GM23248 (cell line): Measurements from ENCODE around the gene SYNE3. TPM values are rescaled to one million over a fixed set of nuclear protein-coding genes. Genes with fewer than 3 reads are reported as not detected.

Experiments
- DNase-seq: peaks from one replicate; pipeline ENCODE4 v3.0.0-alpha.2; 2015
- H2AFZ ChIP-seq: fragments of 200-600 bp; sonication (generic); 2 replicates; pipeline ENCODE4 v1.6.1; 2016; ENCODE audit warnings: antibody characterized with exemption
- H3F3A ChIP-seq: fragments of 200-600 bp; sonication (generic); 2 replicates; pipeline ENCODE4 v1.6.1; 2016; ENCODE audit warnings: mild to moderate bottlenecking, antibody characterized with exemption, mixed run types; ENCODE audit not compliant: insufficient read depth
- H3K27ac ChIP-seq: fragments of 200-600 bp; sonication (generic); 2 replicates; pipeline ENCODE4 v1.5.1; 2016; ENCODE audit warnings: mild to moderate bottlenecking
- H3K27me3 ChIP-seq: fragments of 200-600 bp; sonication (generic); replicated peaks from 2 replicates; pipeline ENCODE4 v1.6.1; 2016; ENCODE audit warnings: mild to moderate bottlenecking; ENCODE audit not compliant: insufficient read depth
- H3K36me3 ChIP-seq: fragments of 200-600 bp; sonication (generic); 2 replicates; pipeline ENCODE4 v1.6.1; 2016; ENCODE audit warnings: low read depth, mild to moderate bottlenecking
- H3K4me1 ChIP-seq: fragments of 200-600 bp; sonication (generic); 2 replicates; pipeline ENCODE4 v1.6.1; 2016; ENCODE audit warnings: mild to moderate bottlenecking; ENCODE audit not compliant: insufficient read depth
- H3K4me2 ChIP-seq: fragments of 200-600 bp; sonication (generic); one replicate; pipeline ENCODE4 v1.6.1; 2016; ENCODE audit warnings: mild to moderate bottlenecking; ENCODE audit not compliant: unreplicated experiment
- H3K4me3 ChIP-seq: fragments of 200-600 bp; sonication (generic); 2 replicates; pipeline ENCODE4 v1.5.1; 2016; ENCODE audit warnings: mild to moderate bottlenecking
- H3K79me2 ChIP-seq: fragments of 200-600 bp; sonication (generic); 2 replicates; pipeline ENCODE4 v1.6.1; 2016; ENCODE audit warnings: mild to moderate bottlenecking; ENCODE audit not compliant: insufficient read depth
- H3K9ac ChIP-seq: fragments of 200-600 bp; sonication (generic); 2 replicates; pipeline ENCODE4 v1.6.1; 2016; ENCODE audit warnings: mild to moderate bottlenecking
- H3K9me2 ChIP-seq: fragments of 200-600 bp; sonication (generic); 2 replicates; pipeline ENCODE4 v1.6.1; 2016; ENCODE audit warnings: mixed run types, mild to moderate bottlenecking, moderate library complexity; ENCODE audit not compliant: insufficient read depth
- H3K9me3 ChIP-seq: fragments of 200-600 bp; sonication (generic); one replicate; pipeline ENCODE4 v1.6.1; 2017; ENCODE audit warnings: low read depth
- H4K20me1 ChIP-seq: fragments of 200-600 bp; sonication (generic); 2 replicates; pipeline ENCODE4 v1.6.0; 2016; ENCODE audit not compliant: insufficient read depth
- EZH2 ChIP-seq: fragments of 200-600 bp; sonication (generic); IDR thresholded peaks from 2 replicates; pipeline ENCODE4 v1.6.1; 2018; ENCODE audit warnings: antibody characterized with exemption, mild to moderate bottlenecking; ENCODE audit not compliant: insufficient read depth, poor library complexity, severe bottlenecking
- EZH2phosphoT487 ChIP-seq: fragments of 200-600 bp; sonication (generic); IDR thresholded peaks from 2 replicates; pipeline ENCODE4 v1.6.1; 2018; ENCODE audit warnings: antibody characterized with exemption, moderate library complexity, mild to moderate bottlenecking, low read depth; ENCODE audit not compliant: insufficient read depth
- WGBS, 2 experiments: methylation state at CpG; one replicate each; pipeline ENCODE4 v1.1.6; 2015 to 2017; ENCODE audit warnings: low lambda C conversion rate in 2 of 2, low coverage in 1 of 2; ENCODE audit errors: missing lambda C conversion rate in 2 of 2; 5-methylcytosine and 5-hydroxymethylcytosine counted together
- in situ Hi-C: fragments of 300-500 bp; cut with MboI; formaldehyde crosslinking; loops from 2 replicates; pipeline ENCODE4 v1.15.0; 2020
- polyA plus RNA-seq: library from polyadenylated mRNA; unstranded; fragments of >200 nt; fragmentation: Nextera tagmentation; extraction: Ambion mirVana; gene quantifications from 2 replicates; pipeline ENCODE4 v1.2.1, GENCODE V29; 2016
- total RNA-seq: library from RNA; depleted of rRNA; stranded (reverse); fragments of >200 nt; shearing (Covaris generic); gene quantifications from 2 replicates; pipeline ENCODE4 v1.2.3, GENCODE V29; 2014

The SYNE3 gene
- total and polyA plus RNA-seq, 2 experiments from 2014 or later, result 1.2 to 4.8 TPM

- H3K9ac ChIP-seq, result no peak overlapping the region
- no peak for DNase-seq
- no peaks in the 10 kb centered on the region for H3K36me3 ChIP-seq
- H3K4me2 ChIP-seq, result no peak overlapping the region
- H3K9me2 ChIP-seq, result no peaks in the 10 kb centered on the region
- H4K20me1 ChIP-seq, result no peaks in the 10 kb centered on the region
- H3K4me1 ChIP-seq, result peaks cover 12% of the 10 kb centered on the region
- H3K4me3 ChIP-seq, result no peak overlapping the region
- in situ Hi-C loops, result no loop called here
- H3K79me2 ChIP-seq, result no peaks in the 10 kb centered on the region
- H3K27me3 ChIP-seq, result no peaks in the 10 kb centered on the region
- TF ChIP-seq EZH2phosphoT487 (no peak), EZH2 (no peak)
- H2AFZ ChIP-seq, result no peak overlapping the region
- H3K27ac ChIP-seq, result no peak overlapping the region
- 97 to 98% methylated on average over 6 of the region's 6 CpGs for WGBS, 2 experiments
- no peaks in the 10 kb centered on the region for H3F3A ChIP-seq
- H3K9me3 ChIP-seq, result no peaks in the 10 kb centered on the region
Observed at GRCh38 chr14:95474941-95475340, 41.5 kb downstream of the SYNE3 start.

- no peaks in the 10 kb centered on the region for H3K79me2 ChIP-seq
- peaks cover 8% of the 10 kb centered on the region for H3K4me1 ChIP-seq
- H3K27me3 ChIP-seq, result no peaks in the 10 kb centered on the region
- in situ Hi-C loops, result no loop called here
- H3K9me2 ChIP-seq, result no peaks in the 10 kb centered on the region
- no peak overlapping the region for H3K4me3 ChIP-seq
- H2AFZ ChIP-seq, result no peak overlapping the region
- no peak for DNase-seq
- no peaks in the 10 kb centered on the region for H3K9me3 ChIP-seq
- no peak overlapping the region for H3K4me2 ChIP-seq
- WGBS, 2 experiments, result 85% methylated on average over 6 of the region's 6 CpGs
- no peak overlapping the region for H3K27ac ChIP-seq
- no peaks in the 10 kb centered on the region for H3F3A ChIP-seq
- no peak overlapping the region for H3K9ac ChIP-seq
- no peaks in the 10 kb centered on the region for H4K20me1 ChIP-seq
- no peaks in the 10 kb centered on the region for H3K36me3 ChIP-seq
- TF ChIP-seq EZH2phosphoT487, result no peak
- no peak for TF ChIP-seq EZH2
Observed at GRCh38 chr14:95474486-95474885, 42.0 kb downstream of the SYNE3 start.

GRCh38 chr14:95472819-95473251 is 43.6 kb downstream of the SYNE3 start:
- Histone ChIP-seq H3K4me1 (0 out of 2 replicates have a peak, but pooled peaks cover 5% of the 10 kb centered on the region), H3K9me3 (no peaks in the 10 kb centered on the region), H4K20me1 (no peaks in the 10 kb centered on the region), H3K4me2 (no peak overlapping the region), H2AFZ (no peak overlapping the region), H3F3A (no peaks in the 10 kb centered on the region), H3K36me3 (no peaks in the 10 kb centered on the region), H3K27me3 (no peaks in the 10 kb centered on the region), H3K9ac (no peak overlapping the region), H3K9me2 (no peaks in the 10 kb centered on the region), H3K27ac (no peak overlapping the region), H3K79me2 (no peaks in the 10 kb centered on the region), H3K4me3 (no peak overlapping the region)
- in situ Hi-C loops, result no loop called here
- peak; percentile 49 for DNase-seq
- WGBS, 2 experiments, result 33 to 38% methylated on average over 10 of the region's 10 CpGs
- no peak for TF ChIP-seq EZH2phosphoT487
- no peak for TF ChIP-seq EZH2

GRCh38 chr14:95471476-95471875 is 45.0 kb downstream of the SYNE3 start:
- Histone ChIP-seq H3K79me2 (no peaks in the 10 kb centered on the region), H3K36me3 (no peaks in the 10 kb centered on the region), H3F3A (no peaks in the 10 kb centered on the region), H3K27ac (no peak overlapping the region), H3K27me3 (no peaks in the 10 kb centered on the region), H4K20me1 (no peaks in the 10 kb centered on the region), H2AFZ (no peak overlapping the region), H3K4me1 (0 out of 2 replicates have a peak, but pooled peaks cover 5% of the 10 kb centered on the region), H3K9me3 (no peaks in the 10 kb centered on the region), H3K4me3 (no peak overlapping the region), H3K9ac (no peak overlapping the region), H3K9me2 (no peaks in the 10 kb centered on the region), H3K4me2 (no peak overlapping the region)
- TF ChIP-seq EZH2phosphoT487, result no peak
- TF ChIP-seq EZH2, result no peak
- DNase-seq, result peak; percentile 50
- in situ Hi-C loops, result no loop called here
- WGBS, 2 experiments, result 42 to 43% methylated on average over 7 of the region's 7 CpGs

GRCh38 chr14:95471016-95471415 is 45.4 kb downstream of the SYNE3 start:
- no peak overlapping the region for H2AFZ ChIP-seq
- in situ Hi-C loops, result no loop called here
- no peak overlapping the region for H3K9ac ChIP-seq
- no peak overlapping the region for H3K4me2 ChIP-seq
- H3K9me3 ChIP-seq, result no peaks in the 10 kb centered on the region
- 71 to 81% methylated on average over 2 of the region's 2 CpGs for WGBS, 2 experiments
- 0 out of 2 replicates have a peak, but pooled peaks cover 5% of the 10 kb centered on the region for H3K4me1 ChIP-seq
- no peaks in the 10 kb centered on the region for H3K9me2 ChIP-seq
- DNase-seq, result no peak
- H3F3A ChIP-seq, result no peaks in the 10 kb centered on the region
- H3K36me3 ChIP-seq, result no peaks in the 10 kb centered on the region
- H3K27me3 ChIP-seq, result no peaks in the 10 kb centered on the region
- no peak overlapping the region for H3K27ac ChIP-seq
- no peak for TF ChIP-seq EZH2phosphoT487
- TF ChIP-seq EZH2, result no peak
- no peaks in the 10 kb centered on the region for H3K79me2 ChIP-seq
- H4K20me1 ChIP-seq, result no peaks in the 10 kb centered on the region
- no peak overlapping the region for H3K4me3 ChIP-seq
